Stimulated activated CD4-positive, alpha-beta T cell treated with anti-CD3 and anti-CD28 coated beads, Interleukin-1b, Interleukin-23, amount 100 ng/mL, for 48 hours (primary cell): ENCODE data around the gene ADD1.
A peak's percentile ranks its signal among the peaks of the same experiment; 100 is the strongest.

ENCODE experiments used
- DNase-seq: peaks from one replicate; pipeline ENCODE4 v3.0.0-alpha.2; 2020

Gene ADD1, protein sequence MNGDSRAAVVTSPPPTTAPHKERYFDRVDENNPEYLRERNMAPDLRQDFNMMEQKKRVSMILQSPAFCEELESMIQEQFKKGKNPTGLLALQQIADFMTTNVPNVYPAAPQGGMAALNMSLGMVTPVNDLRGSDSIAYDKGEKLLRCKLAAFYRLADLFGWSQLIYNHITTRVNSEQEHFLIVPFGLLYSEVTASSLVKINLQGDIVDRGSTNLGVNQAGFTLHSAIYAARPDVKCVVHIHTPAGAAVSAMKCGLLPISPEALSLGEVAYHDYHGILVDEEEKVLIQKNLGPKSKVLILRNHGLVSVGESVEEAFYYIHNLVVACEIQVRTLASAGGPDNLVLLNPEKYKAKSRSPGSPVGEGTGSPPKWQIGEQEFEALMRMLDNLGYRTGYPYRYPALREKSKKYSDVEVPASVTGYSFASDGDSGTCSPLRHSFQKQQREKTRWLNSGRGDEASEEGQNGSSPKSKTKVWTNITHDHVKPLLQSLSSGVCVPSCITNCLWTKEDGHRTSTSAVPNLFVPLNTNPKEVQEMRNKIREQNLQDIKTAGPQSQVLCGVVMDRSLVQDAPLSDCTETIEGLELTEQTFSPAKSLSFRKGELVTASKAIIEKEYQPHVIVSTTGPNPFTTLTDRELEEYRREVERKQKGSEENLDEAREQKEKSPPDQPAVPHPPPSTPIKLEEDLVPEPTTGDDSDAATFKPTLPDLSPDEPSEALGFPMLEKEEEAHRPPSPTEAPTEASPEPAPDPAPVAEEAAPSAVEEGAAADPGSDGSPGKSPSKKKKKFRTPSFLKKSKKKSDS

DNA sequence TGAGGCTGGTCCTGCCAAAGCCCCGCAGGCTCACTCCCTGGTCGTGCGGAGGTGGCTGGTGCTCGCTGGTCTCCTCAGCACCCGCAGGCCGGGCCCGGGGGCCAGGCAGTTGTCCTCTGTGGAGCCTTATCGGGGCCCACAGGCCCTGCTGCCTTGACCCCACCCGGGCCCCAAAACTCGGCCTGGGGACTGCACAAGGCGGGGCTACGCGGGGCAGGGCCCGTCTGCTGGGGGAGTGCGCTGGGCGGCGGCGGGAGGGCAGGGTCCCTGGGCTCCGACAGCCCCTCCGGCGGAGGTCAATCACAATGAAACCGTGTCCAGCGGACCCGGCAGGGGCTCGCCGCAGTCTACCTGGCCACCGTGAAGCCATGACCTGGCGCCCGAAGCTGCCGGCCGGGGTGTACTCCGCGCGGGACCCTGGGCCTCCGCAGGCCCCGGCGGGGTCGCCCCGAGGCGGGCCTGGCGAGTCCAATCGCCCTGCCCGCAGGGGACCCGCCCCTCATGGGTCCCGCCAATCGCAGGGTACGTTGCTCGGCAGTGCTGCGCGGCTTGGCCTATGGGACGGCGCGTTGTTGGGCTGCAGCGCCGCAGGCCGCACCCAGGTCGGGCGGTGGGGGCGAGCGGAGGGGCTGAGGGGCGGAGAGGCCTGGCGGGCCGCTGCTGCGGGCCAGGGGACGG is at the start of gene ADD1:
Gene ADD1, plus strand, starts transcription at position 582 of the 678 bp plus-strand sequence. CDS start 32,072 bp downstream, outside the sequence.
- peak; percentile 93 for DNase-seq

DNA sequence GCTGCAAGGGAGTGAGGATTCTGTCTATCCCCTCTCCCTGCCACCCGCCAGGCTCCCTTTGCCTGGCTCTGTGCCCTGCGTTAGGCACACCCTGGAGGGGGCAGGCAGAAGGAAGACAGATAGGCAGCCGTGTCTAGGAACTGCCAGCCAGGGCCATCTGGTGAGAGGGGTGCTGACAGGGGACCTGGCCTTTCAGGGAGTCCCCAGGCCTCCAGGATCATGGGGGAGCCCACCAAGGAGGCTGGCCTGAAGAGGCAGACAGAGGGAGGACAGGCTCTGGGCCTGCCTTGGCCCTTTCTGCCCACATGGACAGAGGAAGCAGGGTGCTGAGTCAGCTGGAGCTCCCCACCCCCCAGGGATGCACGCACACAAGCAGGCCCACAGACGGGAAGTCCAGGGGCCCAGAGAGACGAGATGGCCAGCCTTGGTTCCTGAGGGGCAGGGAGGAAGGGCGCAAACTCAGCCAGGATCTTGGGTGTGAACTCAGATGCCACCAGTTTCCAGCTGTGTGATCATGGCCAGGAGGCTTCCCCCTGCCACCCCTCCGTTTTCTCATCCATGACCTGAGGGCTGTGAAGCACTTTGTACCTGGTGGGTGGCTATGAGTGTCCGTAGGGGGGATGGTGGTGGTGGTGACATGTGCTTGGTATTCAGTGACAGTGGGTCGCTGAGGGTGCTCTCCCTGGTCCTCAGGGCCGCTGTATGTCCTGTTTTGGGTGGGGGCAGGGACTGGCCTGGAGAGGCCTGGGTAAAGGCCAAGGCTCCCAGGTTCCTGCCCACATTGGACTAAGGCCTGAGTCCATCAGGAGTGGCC is 49.0 kb upstream of the ADD1 start:
- no peak for DNase-seq

DNA sequence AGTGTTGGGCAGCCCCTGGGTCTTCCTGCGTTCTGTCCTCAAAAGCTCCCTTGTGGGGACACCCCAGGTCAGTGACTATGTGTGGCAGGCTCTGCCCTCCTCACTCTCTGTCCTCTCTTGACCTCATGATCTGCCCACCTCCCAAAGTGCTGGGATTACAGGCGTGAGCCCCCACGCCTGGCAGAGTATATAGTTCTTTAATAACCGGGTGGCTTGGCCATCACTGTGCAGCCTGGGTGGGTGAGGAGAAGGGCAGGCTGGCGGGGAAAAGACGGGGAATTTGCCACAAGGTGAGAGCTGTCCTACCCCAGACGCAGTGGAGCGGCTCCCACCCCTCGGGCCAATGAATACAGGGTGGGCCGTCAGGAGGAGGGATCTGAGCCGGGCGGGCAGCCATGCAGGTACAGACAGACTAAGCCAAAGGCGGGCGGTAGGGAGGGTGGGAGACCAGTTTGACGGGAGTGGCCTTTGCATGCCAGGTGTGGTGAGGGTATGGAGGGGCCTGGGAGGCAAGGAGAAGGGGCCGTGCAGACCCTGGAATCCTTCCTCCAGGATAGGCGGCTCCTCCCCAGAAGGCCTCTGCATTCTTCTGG is 48.2 kb upstream of the ADD1 start:
- no peak for DNase-seq

DNA sequence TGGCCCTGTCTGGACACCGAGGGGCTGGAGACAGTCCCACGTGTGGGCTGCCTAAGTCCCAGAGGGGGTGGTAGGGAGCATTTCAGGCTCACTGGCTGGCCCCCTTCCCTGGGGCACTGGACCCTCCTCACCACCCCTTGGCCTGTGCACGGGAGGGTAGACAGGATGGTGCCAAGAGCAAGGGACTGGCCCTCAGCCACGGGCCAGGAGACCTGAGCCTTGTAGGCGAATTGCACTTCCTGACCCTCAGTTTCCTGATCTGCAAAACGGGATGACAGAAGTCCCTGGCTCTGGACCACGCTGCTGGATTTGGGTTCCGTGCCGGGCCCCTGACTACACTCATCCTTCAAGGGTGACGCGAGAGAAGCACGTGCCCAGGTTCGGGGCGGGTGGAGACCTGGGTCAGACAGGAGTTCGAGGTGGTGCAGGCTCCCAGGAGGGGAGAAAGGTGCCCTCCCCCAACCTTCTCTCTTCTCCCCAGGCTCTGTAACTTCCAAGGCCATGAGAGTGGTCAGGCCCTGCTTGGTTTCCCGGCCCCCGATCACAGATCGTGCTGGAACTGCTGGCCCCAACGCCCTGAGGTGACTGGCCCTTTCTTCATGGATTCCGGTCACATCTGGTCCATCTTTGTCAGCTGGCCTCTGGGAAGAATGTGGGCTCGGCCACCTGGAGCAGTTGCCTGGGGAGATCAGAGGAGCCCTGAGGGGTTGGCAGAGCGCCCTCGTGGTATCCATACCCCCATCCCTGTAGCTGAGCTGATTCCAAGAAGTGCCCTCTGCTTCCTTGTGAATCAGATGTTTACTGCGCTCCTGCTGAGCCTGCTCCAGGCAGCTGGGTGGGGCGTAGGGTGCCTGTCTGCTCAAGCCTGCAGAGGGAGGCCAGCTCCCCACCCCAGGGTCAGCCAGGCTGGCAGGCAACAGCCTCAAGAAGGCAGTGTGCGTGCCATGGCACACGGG is 47.5 kb upstream of the ADD1 start:
- no peak for DNase-seq

DNA sequence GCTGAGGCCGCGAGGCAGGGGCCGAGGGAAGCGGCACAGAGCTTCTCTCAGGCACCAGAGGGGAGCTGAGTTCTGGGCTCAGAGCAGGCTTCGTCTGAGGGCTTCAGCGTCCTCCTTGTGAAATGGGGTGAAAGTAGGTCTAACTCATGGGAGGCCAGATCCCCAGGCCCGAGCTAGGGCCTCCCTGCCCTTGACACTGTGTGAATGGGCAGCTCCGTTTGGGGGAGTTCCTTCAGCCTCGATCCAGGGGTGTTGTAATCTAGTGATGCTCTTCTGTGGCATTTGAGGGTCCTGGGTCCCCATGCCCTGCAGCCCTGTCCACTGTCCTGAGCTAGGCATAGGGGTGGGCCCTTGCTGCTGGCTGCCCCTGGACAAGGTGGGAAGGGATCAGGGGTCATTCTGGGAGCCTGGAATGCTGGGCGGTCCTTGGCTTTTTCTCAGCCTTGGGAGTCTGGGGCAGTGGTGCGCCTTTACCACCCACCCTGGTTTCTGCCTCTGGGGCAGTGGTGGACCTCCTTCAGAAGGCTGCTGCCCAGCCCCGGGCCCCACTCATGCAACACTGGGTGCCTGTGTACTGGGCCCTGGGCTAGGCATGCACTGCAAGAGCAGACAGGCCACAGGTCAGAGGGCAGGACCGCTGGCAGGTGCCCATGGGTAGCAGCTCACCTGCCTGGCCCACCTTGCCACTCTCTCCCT is 46.6 kb upstream of the ADD1 start:
- DNase-seq: no peak

DNA sequence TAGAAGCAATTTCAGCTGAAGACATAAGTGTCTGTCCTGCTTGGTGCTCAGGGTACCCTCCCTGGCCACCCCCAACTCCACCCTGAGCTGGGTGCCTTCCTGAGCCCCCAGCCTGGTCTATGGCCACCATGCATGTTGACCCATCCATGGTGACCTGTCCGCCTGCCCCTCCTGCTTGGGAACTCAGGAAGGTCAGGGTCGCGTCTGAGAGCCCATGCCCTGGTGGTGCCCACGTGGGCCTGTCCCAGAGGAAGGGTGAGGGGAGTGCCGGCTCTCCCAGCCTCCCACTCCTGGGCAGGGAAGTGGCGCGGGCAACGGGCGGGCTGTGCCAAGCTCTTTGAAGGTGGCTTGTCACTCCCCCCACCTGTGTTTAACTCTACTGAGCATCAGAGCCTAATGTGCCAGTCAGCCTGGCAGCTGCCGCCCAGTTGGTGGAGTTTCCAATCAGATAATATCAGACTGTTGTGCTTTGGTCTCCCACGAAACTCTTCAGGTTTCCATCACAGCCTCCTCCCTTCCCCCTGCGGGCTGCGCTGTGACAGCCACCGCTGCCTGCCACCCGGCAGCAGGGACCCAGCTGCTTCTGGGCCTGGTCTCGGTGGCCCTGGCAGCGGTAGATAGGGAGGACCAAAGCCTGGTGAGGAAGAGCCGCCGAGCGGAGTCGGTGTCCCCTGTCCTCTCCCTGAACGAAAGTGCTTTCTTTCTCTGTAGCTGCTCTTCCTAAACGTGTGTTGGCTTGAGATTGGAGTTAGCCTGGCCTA is 45.9 kb upstream of the ADD1 start:
- no peak for DNase-seq

DNA sequence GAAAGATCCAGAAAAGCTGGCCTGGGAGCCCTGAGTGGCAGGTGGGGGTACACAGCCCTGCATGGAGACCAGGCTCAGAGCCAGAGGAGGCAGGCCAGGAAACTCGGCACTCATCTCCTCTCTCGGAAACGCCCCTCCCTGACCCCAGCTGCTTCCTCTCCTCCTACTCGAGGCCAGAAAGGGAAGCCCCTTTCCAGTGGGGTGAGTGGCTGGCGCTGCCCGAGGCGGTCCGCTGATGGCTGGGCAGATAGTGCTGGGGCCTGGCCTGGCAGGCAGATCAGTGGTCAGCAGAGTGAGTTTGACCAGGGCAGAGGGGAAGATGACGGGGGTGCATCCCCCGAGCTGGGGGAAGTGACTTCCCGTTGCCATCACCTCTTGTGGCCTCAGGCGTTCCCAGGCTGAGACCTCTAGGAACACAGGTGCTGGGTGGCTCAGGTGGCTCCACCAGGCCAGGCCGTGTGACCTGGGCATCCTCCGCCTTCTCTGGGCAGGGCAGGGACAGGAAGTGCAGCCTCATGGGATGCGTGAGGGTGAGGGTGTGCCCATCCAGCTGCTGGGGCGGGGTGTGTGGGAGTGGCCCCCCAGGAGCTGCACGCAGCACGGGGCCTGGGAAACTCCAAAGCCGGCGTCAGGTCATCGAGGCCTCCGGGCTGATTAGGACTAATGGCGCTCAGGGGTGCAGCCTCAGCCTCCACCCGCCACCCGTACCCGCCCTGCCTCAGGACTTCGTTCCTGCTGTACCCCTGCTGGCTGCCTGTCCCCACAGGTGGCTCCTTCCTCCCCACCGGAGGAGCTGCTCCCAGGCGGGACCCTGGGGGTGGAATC is 45.0 kb upstream of the ADD1 start:
- DNase-seq: no peak

DNA sequence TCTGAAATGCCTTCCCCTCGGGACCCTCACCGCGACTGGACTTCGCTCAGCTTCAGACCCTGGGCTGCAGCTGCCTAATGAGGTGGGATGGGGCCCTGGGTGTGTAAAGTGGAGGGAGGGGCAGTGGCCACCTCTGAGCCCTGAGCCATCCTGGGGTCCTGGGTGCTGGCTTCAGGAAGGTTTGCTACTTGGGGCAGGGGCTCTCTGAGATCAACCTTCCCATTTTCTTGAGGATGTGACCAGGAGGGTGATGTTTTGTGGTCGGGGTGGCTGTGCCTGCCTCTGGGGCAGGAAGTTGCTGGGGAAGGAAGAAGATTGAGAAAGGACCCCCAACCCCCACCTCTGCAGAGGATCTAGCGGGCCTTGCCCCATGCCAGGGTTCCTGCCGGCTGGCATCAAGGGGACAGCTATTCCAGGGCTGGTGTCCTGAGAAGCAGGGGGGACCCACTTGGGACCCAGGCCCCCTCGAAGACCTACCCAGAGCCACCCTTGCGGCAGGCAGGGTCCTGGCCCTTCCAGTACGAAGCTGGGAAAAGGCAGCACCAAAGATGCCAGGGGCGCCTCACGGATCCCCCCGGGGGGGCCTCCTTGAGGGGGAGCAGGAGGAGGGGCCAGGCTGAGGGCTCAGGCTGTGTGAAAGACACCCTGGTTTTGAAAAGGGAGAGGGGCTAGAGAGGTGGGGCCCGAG is 44.3 kb upstream of the ADD1 start:
- no peak for DNase-seq

DNA sequence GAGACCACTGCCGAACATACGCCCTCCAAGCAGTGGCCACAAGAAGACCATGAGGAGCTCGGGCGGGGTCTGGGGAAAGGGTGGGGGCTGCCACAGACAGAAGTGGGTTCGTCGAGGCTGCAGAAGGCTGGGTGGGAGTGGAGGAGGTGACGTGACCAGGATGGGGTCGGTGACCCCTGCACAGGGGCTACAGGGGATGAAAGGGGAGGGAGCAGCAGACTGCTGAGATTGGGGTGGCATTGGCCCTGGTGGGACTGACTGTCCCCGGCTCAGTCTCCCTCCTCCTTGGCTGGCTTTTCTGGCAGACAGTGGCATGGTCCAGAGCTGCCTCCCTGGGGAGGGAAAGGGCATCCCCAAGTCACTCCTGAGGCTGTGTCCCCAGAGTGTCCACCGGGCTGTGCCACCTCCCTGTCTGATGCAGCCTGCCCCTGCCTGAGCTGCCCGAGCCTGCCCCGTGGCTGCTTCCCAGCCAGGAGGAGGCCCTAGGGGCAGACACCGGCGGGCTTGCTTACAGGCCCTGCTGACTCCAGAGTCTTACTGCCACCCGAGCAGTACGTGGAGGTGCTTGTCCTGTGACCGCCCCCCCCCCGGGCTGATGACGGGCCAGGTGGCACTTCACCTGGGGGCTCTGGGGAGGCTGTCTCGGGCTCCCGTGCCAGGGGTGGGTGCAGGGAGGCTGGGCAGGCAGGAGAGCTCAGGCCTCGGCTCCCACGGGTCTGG is 43.5 kb upstream of the ADD1 start:
- no peak for DNase-seq

DNA sequence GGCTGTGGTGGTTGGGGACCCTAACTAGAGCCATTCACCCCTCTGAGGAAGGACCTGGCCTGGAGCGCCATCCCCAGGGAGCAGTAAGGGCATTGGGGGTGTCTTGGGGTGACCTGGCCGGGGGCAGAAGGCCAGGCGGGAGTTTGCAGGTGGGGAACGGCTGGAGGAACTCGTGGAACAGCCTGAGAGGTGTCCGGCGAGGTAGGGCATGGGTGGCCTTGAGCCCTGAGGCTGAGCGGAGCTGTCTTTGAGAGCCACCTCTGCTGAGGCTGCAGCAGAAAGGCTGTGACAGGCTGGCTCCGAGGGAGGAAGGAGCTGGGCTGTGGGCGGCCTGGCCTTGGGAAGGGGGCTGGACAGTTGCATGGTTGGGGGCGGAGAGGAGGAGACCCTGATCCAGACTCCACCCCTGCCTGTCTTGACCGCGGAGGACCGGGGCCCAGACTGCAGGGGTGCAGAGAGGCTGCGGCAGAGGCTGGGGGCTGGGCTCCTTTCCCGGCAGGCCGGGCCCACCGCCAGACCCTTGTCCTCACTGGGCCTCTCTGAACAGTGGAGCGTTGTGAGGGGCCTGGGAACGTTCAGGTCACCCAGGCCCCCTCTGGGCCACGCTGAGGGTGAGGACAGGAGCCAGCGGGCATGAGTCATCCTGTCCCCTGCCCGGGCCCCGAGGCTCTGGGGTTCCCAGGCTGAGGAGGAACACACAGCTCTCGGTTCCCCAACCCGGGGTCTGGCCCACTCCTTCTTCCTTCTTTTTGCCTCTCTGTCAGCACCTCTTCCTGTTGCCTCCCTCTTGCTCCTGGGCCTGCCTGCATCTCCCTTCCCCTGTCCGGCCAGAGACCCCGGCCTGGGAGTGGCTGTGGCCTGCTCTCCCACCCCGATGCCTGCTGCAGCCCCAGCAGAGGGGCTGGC is 42.7 kb upstream of the ADD1 start:
- DNase-seq: no peak

DNA sequence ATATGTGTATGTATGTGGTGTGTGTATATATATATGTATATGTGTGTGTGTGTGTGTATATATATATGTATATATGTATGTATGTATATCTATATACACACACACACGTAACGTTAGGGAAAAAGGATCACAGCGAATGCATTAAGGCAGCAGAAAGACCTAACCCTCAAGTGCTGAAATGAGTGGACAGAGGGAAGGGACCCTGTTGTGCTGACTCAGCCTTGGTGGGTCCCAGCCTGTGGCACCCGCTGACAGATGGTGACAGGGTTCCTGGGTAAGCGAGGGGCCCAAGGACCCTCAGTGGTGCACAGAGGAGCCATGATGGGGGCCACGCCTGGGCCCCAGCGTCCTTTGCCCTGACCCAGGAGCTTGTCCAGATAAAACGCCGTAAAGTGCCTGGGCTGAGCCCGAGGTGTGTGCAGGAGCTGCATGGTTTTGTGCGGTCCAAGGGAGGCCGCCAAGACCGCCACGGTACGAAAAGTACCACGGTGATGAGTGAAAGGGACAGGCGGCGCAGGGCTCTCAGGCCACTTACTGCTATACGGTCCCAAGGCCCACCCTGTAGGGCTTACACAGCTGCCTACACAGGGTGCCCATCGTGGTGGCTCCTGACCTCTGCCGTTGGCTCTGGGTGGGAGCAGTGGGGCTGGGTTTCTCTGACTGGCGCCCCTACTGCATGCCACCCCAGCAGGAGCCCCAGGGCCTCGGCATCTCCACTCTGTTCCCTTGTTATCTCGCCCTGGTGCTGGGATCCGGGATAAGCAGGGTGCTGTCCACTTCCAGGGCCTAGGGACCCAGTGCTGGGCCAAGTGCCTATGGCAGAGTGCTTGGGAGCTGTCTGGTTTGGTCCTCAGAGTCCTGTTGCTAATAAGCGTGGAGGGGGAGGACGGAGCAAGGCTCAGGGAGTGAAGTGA is 40.8 kb upstream of the ADD1 start:
- no peak for DNase-seq

DNA sequence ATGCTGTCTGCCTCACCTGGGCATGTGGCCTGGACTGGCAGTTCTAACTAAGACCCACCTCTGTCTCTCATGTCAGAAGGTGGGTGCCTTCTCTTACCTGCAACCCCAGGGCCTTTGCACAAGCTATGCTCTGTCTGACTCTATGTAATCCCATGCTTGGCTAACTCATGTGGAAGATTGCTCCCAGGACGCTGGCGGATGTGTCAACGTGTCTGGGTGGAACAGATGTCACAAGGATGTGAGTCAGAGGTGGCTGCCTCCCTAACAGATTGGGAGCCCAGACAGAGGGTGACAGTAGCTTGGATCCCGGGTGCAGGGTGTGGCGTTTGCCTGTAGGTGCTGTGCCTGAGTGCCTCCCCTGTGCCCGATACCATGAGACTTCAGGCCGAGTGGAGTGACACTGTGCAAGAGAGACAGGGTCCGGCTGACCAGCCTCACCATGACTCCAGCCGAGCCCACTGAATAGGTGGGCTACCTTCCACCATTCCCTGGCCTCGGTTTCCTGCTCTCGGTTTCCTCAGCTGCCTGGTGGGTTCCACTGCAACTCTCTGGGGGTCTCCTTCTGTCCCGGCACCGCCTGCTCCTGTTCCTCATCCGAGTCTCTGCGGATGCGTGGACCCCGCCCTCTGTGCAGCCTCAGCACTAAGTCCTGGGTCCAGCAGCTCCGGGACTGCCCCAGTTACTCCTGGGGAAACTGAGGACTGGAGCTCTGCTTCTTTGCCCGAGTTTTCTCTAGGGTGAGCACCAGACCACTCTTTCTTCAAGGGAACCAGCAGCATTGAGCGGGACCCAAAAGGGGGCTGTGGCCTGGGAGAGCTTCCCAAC is 39.8 kb upstream of the ADD1 start:
- no peak for DNase-seq

DNA sequence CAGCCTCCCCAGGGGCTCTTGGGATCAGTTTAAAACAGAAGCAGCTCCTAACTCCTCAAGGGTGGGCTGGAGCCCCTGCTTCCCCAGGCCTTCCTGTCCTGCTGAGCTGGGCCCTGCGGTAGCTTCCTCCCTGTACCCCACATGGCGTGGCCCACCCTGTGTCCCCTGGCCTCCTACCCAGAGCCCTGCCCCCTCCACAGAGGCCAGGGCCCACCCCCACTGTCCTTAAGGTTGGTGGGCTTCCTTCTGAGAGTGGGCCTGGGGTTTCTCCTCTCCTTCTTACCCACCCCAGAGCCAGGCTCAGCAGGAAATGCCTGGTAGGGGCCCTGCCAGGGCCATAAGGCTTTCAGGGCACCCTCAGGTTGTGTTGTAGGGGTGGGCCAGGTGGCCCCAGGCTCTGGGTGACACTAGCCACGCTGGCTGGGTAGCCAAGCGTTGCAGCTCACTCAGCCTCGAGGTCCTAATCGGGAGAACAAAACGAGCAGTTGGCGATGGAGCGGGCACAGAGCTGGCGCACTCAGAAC is 39.1 kb upstream of the ADD1 start:
- no peak for DNase-seq

DNA sequence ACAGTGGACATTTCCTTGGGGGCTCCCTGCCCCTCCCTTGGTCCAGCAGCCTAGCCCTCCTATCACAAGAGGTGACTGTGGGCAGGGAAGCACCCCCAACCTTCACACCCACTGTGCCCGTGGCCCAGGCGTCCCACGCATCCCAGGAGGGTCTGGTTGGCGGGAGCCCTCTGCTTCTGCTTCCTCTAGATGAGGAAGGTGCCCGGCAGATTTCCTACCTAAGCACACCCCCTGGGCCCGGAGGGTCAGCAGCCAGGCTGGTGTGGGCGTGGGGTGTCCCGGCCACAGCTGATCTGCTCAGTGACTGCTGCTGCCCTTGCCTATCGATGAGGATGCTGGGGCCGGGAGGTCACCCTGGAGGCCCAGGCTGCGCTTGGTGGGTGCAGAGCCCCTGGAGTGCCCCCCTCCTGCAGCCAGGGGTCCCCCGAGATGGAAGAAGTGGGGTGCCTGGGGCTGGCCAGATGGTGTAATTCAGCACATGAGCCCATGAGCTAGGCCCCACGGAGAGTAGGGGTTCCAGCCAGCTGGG is 38.6 kb upstream of the ADD1 start:
- DNase-seq: no peak
